Astrocyte (in vitro differentiated cells and primary cell): ENCODE results near the gene MARK4. TPM values are rescaled to one million over a fixed set of nuclear protein-coding genes. Genes with fewer than 3 reads are reported as not detected.
A peak's percentile ranks its signal among the peaks of the same experiment; 100 is the strongest.

Experiments
- DNase-seq: peaks from one replicate; pipeline ENCODE4 v3.0.0-alpha.2; 2010; ENCODE audit warnings: low read depth
- FAIRE-seq: peaks from 2 replicates; lab custom pipeline; 2011; peaks lifted over from hg19 to GRCh38; lab: Jason Lieb, UNC
- H2AFZ ChIP-seq: 2 replicates; pipeline ENCODE4 v1.6.0; 2012; ENCODE audit warnings: low read depth, low read length, inconsistent platforms
- H3K27ac ChIP-seq: 2 replicates; pipeline ENCODE4 v1.5.1; 2011; ENCODE audit warnings: low read depth, low read length, inconsistent platforms
- H3K27me3 ChIP-seq: 2 replicates; pipeline ENCODE4 v1.6.0; 2011; ENCODE audit warnings: low read length, inconsistent platforms; ENCODE audit not compliant: insufficient read depth
- H3K36me3 ChIP-seq: 2 replicates; pipeline ENCODE4 v1.5.1; 2011; ENCODE audit warnings: low read length, inconsistent platforms; ENCODE audit not compliant: insufficient read depth
- H3K4me1 ChIP-seq: 2 replicates; pipeline ENCODE4 v1.5.1; 2011; ENCODE audit warnings: low read length, inconsistent platforms; ENCODE audit not compliant: insufficient read depth
- H3K4me2 ChIP-seq: 2 replicates; pipeline ENCODE4 v1.6.0; 2012; ENCODE audit warnings: low read length, inconsistent platforms
- H3K4me3 ChIP-seq: 2 replicates; pipeline ENCODE4 v1.5.1; 2011; ENCODE audit warnings: low read depth, mild to moderate bottlenecking, low read length, inconsistent platforms; ENCODE audit not compliant: insufficient read depth
- H3K79me2 ChIP-seq: 2 replicates; pipeline ENCODE4 v1.6.0; 2012; ENCODE audit warnings: mild to moderate bottlenecking, low read length, inconsistent platforms; ENCODE audit not compliant: insufficient read depth
- H3K9ac ChIP-seq: 2 replicates; pipeline ENCODE4 v1.6.0; 2012; ENCODE audit warnings: mild to moderate bottlenecking, low read length, inconsistent platforms
- H3K9me3 ChIP-seq: 2 replicates; pipeline ENCODE4 v1.5.1; 2012; ENCODE audit warnings: low read depth, mild to moderate bottlenecking, low read length, inconsistent platforms; ENCODE audit not compliant: insufficient read depth
- H4K20me1 ChIP-seq: 2 replicates; pipeline ENCODE4 v1.6.0; 2012; ENCODE audit warnings: low read length, inconsistent platforms; ENCODE audit not compliant: insufficient read depth
- H3K27ac Mint-ChIP-seq: one replicate; pipeline ENCODE4 v1.8.0; 2021; ENCODE audit warnings: mild to moderate bottlenecking, mixed read lengths; ENCODE audit not compliant: unreplicated experiment
- H3K27me3 Mint-ChIP-seq: one replicate; pipeline ENCODE4 v1.8.0; 2021; ENCODE audit warnings: low read depth, mixed read lengths; ENCODE audit not compliant: unreplicated experiment
- H3K36me3 Mint-ChIP-seq: one replicate; pipeline ENCODE4 v1.8.0; 2021; ENCODE audit warnings: low read depth, mixed read lengths; ENCODE audit not compliant: unreplicated experiment
- H3K4me1 Mint-ChIP-seq: one replicate; pipeline ENCODE4 v1.8.0; 2021; ENCODE audit warnings: low read depth, mixed read lengths; ENCODE audit not compliant: unreplicated experiment
- H3K4me3 Mint-ChIP-seq: one replicate; pipeline ENCODE4 v1.8.0; 2021; ENCODE audit warnings: mild to moderate bottlenecking, moderate library complexity, mixed read lengths; ENCODE audit not compliant: unreplicated experiment
- H3K9me3 Mint-ChIP-seq: one replicate; pipeline ENCODE4 v1.8.0; 2021; ENCODE audit warnings: mild to moderate bottlenecking, mixed read lengths; ENCODE audit not compliant: unreplicated experiment
- EZH2 ChIP-seq: IDR thresholded peaks from 2 replicates; pipeline ENCODE4 v1.6.1; 2012; ENCODE audit warnings: mild to moderate bottlenecking, low read length, inconsistent platforms; ENCODE audit not compliant: insufficient read depth
- total RNA-seq: library from RNA; stranded (reverse); gene quantifications from 2 replicates; pipeline ENCODE4 v1.2.1, GENCODE V29; 2021
- TF ChIP-seq, protein P1 (sequence below): IDR thresholded peaks from 2 replicates; pipeline ENCODE4 v1.5.1; 2011; ENCODE audit warnings: low read depth, mild to moderate bottlenecking, inconsistent platforms, low read length, moderate library complexity; ENCODE audit not compliant: insufficient read depth

MARK4 gene
- total RNA-seq, 1 donor from 2014 or later, result 61.0 TPM

DNA sequence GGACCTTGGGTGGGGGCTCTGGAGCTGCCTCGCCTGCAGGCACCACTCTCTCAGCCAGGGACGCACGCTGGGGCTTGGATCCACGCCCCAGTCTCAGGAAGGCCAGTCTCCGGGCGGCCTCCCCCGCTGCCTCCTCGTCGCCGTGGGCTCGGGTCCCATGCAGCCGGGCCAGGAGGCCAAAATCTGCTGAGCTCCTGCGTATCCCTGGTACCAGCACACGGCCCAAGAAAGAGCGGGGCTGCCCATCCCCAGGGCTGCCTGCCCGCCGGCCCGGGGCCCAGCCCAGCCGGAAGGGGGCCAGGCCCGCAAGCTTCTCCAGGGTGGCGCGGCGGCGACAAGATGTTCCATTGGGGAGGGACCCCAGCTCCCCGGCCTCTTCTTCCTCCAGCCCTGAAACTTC is 12.5 kb upstream of the MARK4 start:
- Histone ChIP-seq H3K27ac (no peak overlapping the region), H3K4me3 (no peak overlapping the region), H2AFZ (no peak overlapping the region), H3K79me2 (no peaks in the 10 kb centered on the region), H3K9me3 (no peaks in the 10 kb centered on the region), H4K20me1 (no peaks in the 10 kb centered on the region), H3K4me1 (no peaks in the 10 kb centered on the region), H3K4me2 (no peak overlapping the region), H3K27me3 (peaks cover 24% of the 10 kb centered on the region), H3K9ac (no peak overlapping the region), H3K36me3 (no peaks in the 10 kb centered on the region)
- H3K27ac Mint-ChIP-seq, result no peak overlapping the region
- no peak overlapping the region for H3K4me3 Mint-ChIP-seq
- H3K36me3 Mint-ChIP-seq, result peaks cover 4% of the 10 kb centered on the region
- no peak for TF ChIP-seq EZH2
- TF ChIP-seq, protein P1, sequence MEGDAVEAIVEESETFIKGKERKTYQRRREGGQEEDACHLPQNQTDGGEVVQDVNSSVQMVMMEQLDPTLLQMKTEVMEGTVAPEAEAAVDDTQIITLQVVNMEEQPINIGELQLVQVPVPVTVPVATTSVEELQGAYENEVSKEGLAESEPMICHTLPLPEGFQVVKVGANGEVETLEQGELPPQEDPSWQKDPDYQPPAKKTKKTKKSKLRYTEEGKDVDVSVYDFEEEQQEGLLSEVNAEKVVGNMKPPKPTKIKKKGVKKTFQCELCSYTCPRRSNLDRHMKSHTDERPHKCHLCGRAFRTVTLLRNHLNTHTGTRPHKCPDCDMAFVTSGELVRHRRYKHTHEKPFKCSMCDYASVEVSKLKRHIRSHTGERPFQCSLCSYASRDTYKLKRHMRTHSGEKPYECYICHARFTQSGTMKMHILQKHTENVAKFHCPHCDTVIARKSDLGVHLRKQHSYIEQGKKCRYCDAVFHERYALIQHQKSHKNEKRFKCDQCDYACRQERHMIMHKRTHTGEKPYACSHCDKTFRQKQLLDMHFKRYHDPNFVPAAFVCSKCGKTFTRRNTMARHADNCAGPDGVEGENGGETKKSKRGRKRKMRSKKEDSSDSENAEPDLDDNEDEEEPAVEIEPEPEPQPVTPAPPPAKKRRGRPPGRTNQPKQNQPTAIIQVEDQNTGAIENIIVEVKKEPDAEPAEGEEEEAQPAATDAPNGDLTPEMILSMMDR, result no peak
- DNase-seq (no peak), FAIRE-seq (no peak)
- H3K9me3 Mint-ChIP-seq, result peaks cover under 1% of the 10 kb centered on the region
- peaks cover 37% of the 10 kb centered on the region for H3K27me3 Mint-ChIP-seq
- peaks cover 6% of the 10 kb centered on the region for H3K4me1 Mint-ChIP-seq

DNA sequence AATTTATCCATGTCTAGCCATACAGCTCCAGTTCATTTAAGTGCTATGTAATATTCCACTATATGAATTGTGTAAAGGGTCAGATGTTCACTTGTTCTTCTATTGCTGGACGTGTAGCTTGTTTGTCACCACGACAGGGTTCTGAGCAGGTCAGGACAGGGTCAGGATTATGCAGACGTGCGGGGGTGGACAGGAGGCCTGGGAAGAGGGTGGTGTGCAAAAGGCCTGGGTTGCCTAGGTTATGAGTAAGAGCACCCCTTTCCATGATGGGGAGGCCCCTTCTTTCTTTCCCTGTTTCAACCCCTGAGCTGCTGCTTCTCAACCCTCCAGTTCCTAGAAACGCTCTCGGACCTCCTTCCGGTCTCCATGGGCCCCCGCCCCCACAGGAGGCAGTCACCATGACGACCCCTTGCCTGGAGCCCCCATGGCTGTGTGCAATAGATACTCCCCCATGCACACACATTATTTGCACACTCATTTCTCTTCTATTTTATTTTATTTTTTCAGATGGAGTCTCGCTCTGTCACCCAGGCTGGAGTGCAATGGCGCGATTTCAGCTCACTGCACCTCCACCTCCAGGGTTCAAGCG is 7.8 kb upstream of the MARK4 start:
- no peak overlapping the region for H3K9ac ChIP-seq
- H3K36me3 Mint-ChIP-seq, result no peaks in the 10 kb centered on the region
- peaks cover 2% of the 10 kb centered on the region for H3K27me3 Mint-ChIP-seq
- H2AFZ ChIP-seq, result no peak overlapping the region
- TF ChIP-seq, protein P1, result no peak
- TF ChIP-seq EZH2, result no peak
- H3K27ac ChIP-seq, result no peak overlapping the region
- no peak for DNase-seq
- no peak overlapping the region for H3K4me3 Mint-ChIP-seq
- no peak overlapping the region for H3K4me3 ChIP-seq
- H3K27ac Mint-ChIP-seq, result no peak overlapping the region
- H4K20me1 ChIP-seq, result no peaks in the 10 kb centered on the region
- H3K4me1 Mint-ChIP-seq, result peaks cover 18% of the 10 kb centered on the region
- no peak for FAIRE-seq
- no peaks in the 10 kb centered on the region for H3K79me2 ChIP-seq
- no peaks in the 10 kb centered on the region for H3K9me3 Mint-ChIP-seq
- no peaks in the 10 kb centered on the region for H3K36me3 ChIP-seq
- no peaks in the 10 kb centered on the region for H3K4me1 ChIP-seq
- no peak overlapping the region for H3K4me2 ChIP-seq
- H3K9me3 ChIP-seq, result no peaks in the 10 kb centered on the region
- no peaks in the 10 kb centered on the region for H3K27me3 ChIP-seq

DNA sequence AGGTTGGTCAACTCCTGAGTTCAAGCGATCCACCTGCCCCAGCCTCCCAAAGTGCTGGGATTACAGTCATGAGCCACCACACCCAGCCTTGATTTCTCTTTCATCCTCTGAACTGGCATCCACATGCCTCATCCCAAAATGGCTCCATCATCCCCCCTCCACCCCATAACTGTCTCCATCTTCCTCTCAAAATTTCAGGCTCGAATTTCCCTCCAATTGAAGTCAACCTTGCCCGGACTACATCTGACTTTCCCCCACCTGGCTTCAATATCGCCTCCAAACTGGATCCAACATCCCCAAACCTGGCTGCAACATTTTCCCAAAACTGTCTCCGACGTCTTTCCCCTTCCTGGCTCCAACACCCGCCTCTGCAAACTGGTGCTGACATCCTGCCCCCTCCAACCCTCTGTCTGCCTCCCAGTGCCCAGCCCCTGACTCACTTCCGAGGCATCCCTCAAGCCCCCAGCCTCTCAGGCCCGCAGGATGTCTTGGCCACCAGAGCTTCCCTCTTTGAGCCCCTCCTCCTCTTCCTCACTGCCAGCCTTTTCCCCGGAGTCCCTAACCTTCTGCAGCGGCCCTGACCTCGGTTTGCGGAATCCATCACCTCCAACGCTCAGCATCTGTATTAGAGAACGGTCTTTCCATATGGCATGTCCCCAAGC is 6.8 kb upstream of the MARK4 start:
- no peaks in the 10 kb centered on the region for H3K9me3 ChIP-seq
- H3K27me3 ChIP-seq, result peaks cover 2% of the 10 kb centered on the region
- H4K20me1 ChIP-seq, result no peaks in the 10 kb centered on the region
- H3K4me3 Mint-ChIP-seq, result peak overlapping the region; percentile 75
- H3K27me3 Mint-ChIP-seq, result no peaks in the 10 kb centered on the region
- no peak overlapping the region for H3K27ac ChIP-seq
- FAIRE-seq (no peak), DNase-seq (no peak)
- no peaks in the 10 kb centered on the region for H3K9me3 Mint-ChIP-seq
- H3K4me1 Mint-ChIP-seq, result peaks cover 18% of the 10 kb centered on the region
- H3K36me3 Mint-ChIP-seq, result no peaks in the 10 kb centered on the region
- no peak overlapping the region for H2AFZ ChIP-seq
- no peaks in the 10 kb centered on the region for H3K4me1 ChIP-seq
- H3K4me2 ChIP-seq, result no peak overlapping the region
- H3K79me2 ChIP-seq, result no peaks in the 10 kb centered on the region
- H3K4me3 ChIP-seq, result no peak overlapping the region
- no peak overlapping the region for H3K27ac Mint-ChIP-seq
- H3K9ac ChIP-seq, result no peak overlapping the region
- no peaks in the 10 kb centered on the region for H3K36me3 ChIP-seq
- TF ChIP-seq, protein P1, result no peak
- no peak for TF ChIP-seq EZH2
